ENCODE results near the gene PPIL1.

Gene PPIL1

DNA sequence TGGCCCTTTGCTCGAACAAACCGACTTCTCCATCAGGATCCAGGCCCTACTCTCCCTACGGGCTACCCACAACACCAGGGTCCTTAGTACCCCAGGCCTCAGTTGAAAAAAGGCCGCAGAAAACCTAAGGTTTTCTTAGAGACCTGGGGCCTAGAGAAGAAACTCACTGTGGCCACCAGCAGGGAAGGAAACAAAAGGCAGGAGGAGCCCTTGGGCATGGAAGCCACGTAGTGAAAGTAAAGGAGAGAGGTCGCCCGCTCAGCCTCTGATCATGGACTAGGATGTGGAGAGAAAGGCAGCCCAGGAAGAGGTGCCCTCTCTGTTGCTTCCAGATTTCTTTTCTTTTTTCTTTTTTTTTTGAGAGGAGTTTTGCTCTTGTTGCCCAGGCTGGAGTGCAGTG, 66.9 kb downstream of the PPIL1 start:
- TF ChIP-seq ZBTB7A (IDR thresholded peaks at IDR 0.05; ENCODE audit: low read depth) (no peak), CREB1 (IDR thresholded peaks at IDR 0.05; ENCODE audit: low read depth) (no peak), RAD21 (IDR thresholded peaks at IDR 0.05; ENCODE audit: low read depth) (no peak), EGR1 (IDR thresholded peaks at IDR 0.05) (no peak), FOXM1 (IDR thresholded peaks at IDR 0.05; ENCODE audit: borderline replicate concordance, low read depth) (no peak), YY1 (IDR thresholded peaks at IDR 0.05; ENCODE audit: low read depth) (no peak), EP300 (IDR thresholded peaks at IDR 0.05; ENCODE audit: borderline replicate concordance) (no peak), TEAD4 (IDR thresholded peaks at IDR 0.05) (no peak), TCF12 (IDR thresholded peaks at IDR 0.05; ENCODE audit: low read depth) (no peak), TAF1 (IDR thresholded peaks at IDR 0.05; ENCODE audit: low read depth) (no peak)
- TF ChIP-seq, protein P1, sequence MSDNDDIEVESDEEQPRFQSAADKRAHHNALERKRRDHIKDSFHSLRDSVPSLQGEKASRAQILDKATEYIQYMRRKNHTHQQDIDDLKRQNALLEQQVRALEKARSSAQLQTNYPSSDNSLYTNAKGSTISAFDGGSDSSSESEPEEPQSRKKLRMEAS (IDR thresholded peaks at IDR 0.05), result no peak

- TF ChIP-seq, protein P2, sequence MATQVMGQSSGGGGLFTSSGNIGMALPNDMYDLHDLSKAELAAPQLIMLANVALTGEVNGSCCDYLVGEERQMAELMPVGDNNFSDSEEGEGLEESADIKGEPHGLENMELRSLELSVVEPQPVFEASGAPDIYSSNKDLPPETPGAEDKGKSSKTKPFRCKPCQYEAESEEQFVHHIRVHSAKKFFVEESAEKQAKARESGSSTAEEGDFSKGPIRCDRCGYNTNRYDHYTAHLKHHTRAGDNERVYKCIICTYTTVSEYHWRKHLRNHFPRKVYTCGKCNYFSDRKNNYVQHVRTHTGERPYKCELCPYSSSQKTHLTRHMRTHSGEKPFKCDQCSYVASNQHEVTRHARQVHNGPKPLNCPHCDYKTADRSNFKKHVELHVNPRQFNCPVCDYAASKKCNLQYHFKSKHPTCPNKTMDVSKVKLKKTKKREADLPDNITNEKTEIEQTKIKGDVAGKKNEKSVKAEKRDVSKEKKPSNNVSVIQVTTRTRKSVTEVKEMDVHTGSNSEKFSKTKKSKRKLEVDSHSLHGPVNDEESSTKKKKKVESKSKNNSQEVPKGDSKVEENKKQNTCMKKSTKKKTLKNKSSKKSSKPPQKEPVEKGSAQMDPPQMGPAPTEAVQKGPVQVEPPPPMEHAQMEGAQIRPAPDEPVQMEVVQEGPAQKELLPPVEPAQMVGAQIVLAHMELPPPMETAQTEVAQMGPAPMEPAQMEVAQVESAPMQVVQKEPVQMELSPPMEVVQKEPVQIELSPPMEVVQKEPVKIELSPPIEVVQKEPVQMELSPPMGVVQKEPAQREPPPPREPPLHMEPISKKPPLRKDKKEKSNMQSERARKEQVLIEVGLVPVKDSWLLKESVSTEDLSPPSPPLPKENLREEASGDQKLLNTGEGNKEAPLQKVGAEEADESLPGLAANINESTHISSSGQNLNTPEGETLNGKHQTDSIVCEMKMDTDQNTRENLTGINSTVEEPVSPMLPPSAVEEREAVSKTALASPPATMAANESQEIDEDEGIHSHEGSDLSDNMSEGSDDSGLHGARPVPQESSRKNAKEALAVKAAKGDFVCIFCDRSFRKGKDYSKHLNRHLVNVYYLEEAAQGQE (IDR thresholded peaks at IDR 0.05; ENCODE audit: low read depth), result no peak
- TF ChIP-seq TAF1 (IDR thresholded peaks at IDR 0.05; ENCODE audit: low read depth) (no peak), NFIC (IDR thresholded peaks at IDR 0.05) (no peak), CREB1 (IDR thresholded peaks at IDR 0.05; ENCODE audit: low read depth) (no peak), USF1 (IDR thresholded peaks at IDR 0.05) (no peak), RAD21 (IDR thresholded peaks at IDR 0.05; ENCODE audit: low read depth) (no peak)
Observed at GRCh38 chr6:36807143-36807542, 67.5 kb downstream of the PPIL1 start.

DNA sequence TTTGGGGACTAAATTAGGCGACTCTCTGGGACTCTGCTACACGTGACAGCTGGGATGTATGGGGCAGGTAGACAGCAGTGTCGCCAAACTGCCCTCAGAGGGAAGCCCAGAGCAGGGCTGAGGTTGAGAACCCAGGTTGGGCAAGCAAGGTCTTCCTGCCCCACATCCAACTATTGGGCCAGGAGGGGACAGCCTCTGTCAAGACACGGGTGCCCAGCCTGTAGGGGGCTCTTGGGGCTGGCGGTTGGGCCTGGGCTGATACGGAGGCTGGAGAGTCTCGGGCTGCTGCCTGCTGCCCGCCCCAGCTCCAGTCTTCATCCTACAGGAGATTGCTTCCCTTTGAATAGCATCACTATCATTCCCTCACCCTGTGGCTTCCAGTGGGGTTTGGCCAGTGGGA, 68.7 kb downstream of the PPIL1 start:
- TF ChIP-seq EGR1 (IDR thresholded peaks at IDR 0.05), result no peak
- no peak for TF ChIP-seq FOXM1 (IDR thresholded peaks at IDR 0.05; ENCODE audit: borderline replicate concordance, low read depth)
- no peak for TF ChIP-seq EP300 (IDR thresholded peaks at IDR 0.05; ENCODE audit: borderline replicate concordance)

DNA sequence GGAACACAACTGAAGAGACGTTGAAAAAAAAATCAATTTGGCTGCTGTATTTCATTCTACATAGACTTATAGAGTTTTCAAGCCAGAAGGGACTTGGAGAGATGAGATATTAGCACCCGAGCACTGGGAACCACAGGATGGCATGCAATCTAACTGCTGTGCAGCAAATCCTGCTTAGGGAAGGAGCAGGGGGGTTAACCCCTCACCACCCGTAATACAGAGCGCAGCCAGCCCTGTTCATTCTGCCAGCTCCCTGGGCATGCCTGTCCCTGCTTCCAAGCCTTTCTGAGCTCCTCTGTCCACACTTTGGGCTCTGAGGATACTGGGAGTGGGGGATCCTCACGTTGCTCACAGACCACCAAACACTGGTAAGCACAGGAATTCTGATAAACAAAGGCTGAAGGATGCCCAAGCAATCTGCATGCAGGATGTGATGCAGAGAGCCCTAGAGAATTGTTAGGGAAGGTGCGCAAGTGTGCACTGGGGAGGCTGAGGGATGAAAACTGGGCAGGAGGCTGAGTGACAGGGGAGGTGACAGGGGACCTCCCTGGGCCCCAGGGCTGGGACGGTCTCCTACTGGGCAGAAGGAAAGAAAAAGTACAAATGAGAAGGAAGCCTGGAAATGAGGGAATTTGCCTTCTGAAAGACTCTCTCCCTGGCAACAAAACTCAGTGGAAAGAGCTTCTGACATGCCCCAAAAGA, 69.4 kb downstream of the PPIL1 start:
- TF ChIP-seq TCF12 (IDR thresholded peaks at IDR 0.05; ENCODE audit: low read depth) (no peak), RAD21 (IDR thresholded peaks at IDR 0.05; ENCODE audit: low read depth) (no peak), NFIC (IDR thresholded peaks at IDR 0.05) (no peak), EGR1 (IDR thresholded peaks at IDR 0.05) (no peak), FOXM1 (IDR thresholded peaks at IDR 0.05; ENCODE audit: borderline replicate concordance, low read depth) (no peak), USF1 (IDR thresholded peaks at IDR 0.05) (no peak)
